CD14-positive monocyte (primary cell): Measurements from ENCODE around the gene ARHGEF25. TPM values are rescaled to one million over a fixed set of nuclear protein-coding genes. Genes with fewer than 3 reads are reported as not detected.

Source experiments
- DNase-seq, 3 donors: peaks; one replicate each; pipeline ENCODE4 v3.0.0-alpha.2; 2011 to 2022
- H2AFZ ChIP-seq: 2 replicates; pipeline ENCODE4 v1.6.0; 2012; ENCODE audit warnings: mild to moderate bottlenecking, low read depth, low read length, inconsistent platforms; ENCODE audit not compliant: insufficient read depth, poor library complexity, severe bottlenecking
- H3K27ac ChIP-seq, 2 donors: 1 replicate in 1 of 2; 2 replicates in 1 of 2; pipeline ENCODE4 v1.5.1; 2012 to 2013; ENCODE audit warnings: low read length in 2 of 2, control low read depth in 1 of 2, inconsistent platforms in 1 of 2, low read depth in 1 of 2, mild to moderate bottlenecking in 1 of 2
- H3K27me3 ChIP-seq, 2 donors: one replicate each; pipeline versions ENCODE4 v1.6.0 to v1.6.1; 2011 to 2013; ENCODE audit warnings: low read length in 2 of 2; ENCODE audit not compliant: control insufficient read depth in 2 of 2, insufficient read depth in 2 of 2
- H3K36me3 ChIP-seq, 2 donors: replicated peaks in 1 of 2; 1 replicate in 1 of 2; 2 replicates in 1 of 2; pipeline versions ENCODE4 v1.5.1 to v1.6.1; 2012 to 2013; ENCODE audit warnings: low read length in 2 of 2, control low read depth in 1 of 2, inconsistent platforms in 1 of 2, mild to moderate bottlenecking in 1 of 2; ENCODE audit not compliant: insufficient read depth in 2 of 2, control insufficient read depth in 1 of 2
- H3K4me1 ChIP-seq, 2 donors: 1 replicate in 1 of 2; 2 replicates in 1 of 2; pipeline versions ENCODE4 v1.5.1 to v1.6.1; 2012 to 2013; ENCODE audit warnings: low read length in 2 of 2, control low read depth in 1 of 2, inconsistent platforms in 1 of 2, mild to moderate bottlenecking in 1 of 2, moderate library complexity in 1 of 2; ENCODE audit not compliant: insufficient read depth in 2 of 2, control insufficient read depth in 1 of 2
- H3K4me2 ChIP-seq: replicated peaks from 2 replicates; pipeline ENCODE3; 2012; ENCODE audit warnings: low read length, moderate library complexity, mild to moderate bottlenecking; ENCODE audit not compliant: poor library complexity, severe bottlenecking; ENCODE audit errors: extremely low read depth
- H3K4me3 ChIP-seq, 3 experiments: fragments of 200-600 bp in 1 of 3; sonication (generic) in 1 of 3; replicated peaks in 1 of 3; 1 replicate in 2 of 3; 2 replicates in 1 of 3; pipeline ENCODE4 v1.5.1; 2011 to 2013; ENCODE audit warnings: low read length in 3 of 3, mild to moderate bottlenecking in 3 of 3, control low read depth in 2 of 3, low read depth in 2 of 3, inconsistent platforms in 1 of 3, moderate library complexity in 1 of 3
- H3K79me2 ChIP-seq: 2 replicates; pipeline ENCODE4 v1.6.0; 2012; ENCODE audit warnings: mild to moderate bottlenecking, control low read depth, inconsistent platforms, low read length, moderate library complexity; ENCODE audit not compliant: insufficient read depth
- H3K9ac ChIP-seq: 2 replicates; pipeline ENCODE4 v1.6.0; 2017; ENCODE audit warnings: low read length, mild to moderate bottlenecking; ENCODE audit not compliant: insufficient read depth, poor library complexity, severe bottlenecking
- H3K9me3 ChIP-seq, 2 donors: replicated peaks in 1 of 2; 1 replicate in 1 of 2; 2 replicates in 1 of 2; pipeline versions ENCODE4 v1.5.1 to v1.6.1; 2012 to 2013; ENCODE audit warnings: low read length in 2 of 2, control low read depth in 1 of 2; ENCODE audit not compliant: control insufficient read depth in 1 of 2, insufficient read depth in 1 of 2
- H4K20me1 ChIP-seq: 2 replicates; pipeline ENCODE4 v1.6.0; 2012; ENCODE audit warnings: mild to moderate bottlenecking, low read length, control low read depth, moderate library complexity; ENCODE audit not compliant: insufficient read depth
- H3K27ac Mint-ChIP-seq, 7 donors: one replicate each; pipeline ENCODE4 v1.8.0; 2020; ENCODE audit warnings: mild to moderate bottlenecking in 7 of 7, mixed read lengths in 7 of 7, moderate library complexity in 6 of 7, inconsistent platforms in 2 of 7
- H3K27me3 Mint-ChIP-seq, 3 donors: one replicate each; pipeline ENCODE4 v1.8.0; 2021 to 2022; ENCODE audit warnings: low read depth in 3 of 3, mild to moderate bottlenecking in 3 of 3, mixed read lengths in 3 of 3, moderate library complexity in 3 of 3, inconsistent platforms in 1 of 3
- H3K36me3 Mint-ChIP-seq, 2 donors: one replicate each; pipeline ENCODE4 v1.8.0; 2020; ENCODE audit warnings: mixed read lengths in 2 of 2, inconsistent platforms in 1 of 2, mild to moderate bottlenecking in 1 of 2
- H3K4me1 Mint-ChIP-seq: one replicate; pipeline ENCODE4 v1.8.0; 2020; ENCODE audit warnings: mild to moderate bottlenecking, mixed read lengths
- H3K4me3 Mint-ChIP-seq, 2 donors: one replicate each; pipeline ENCODE4 v1.8.0; 2020; ENCODE audit warnings: mild to moderate bottlenecking in 2 of 2, mixed read lengths in 2 of 2, moderate library complexity in 1 of 2
- H3K9me3 Mint-ChIP-seq, 7 donors: one replicate each; pipeline ENCODE4 v1.8.0; 2020 to 2022; ENCODE audit warnings: mixed read lengths in 7 of 7, mild to moderate bottlenecking in 6 of 7, moderate library complexity in 6 of 7, inconsistent platforms in 2 of 7
- WGBS: methylation state at CpG from one replicate; pipeline ENCODE4 v1.1.5; 2013; ENCODE audit warnings: missing lambda C conversion rate; ENCODE audit not compliant: insufficient coverage; 5-methylcytosine and 5-hydroxymethylcytosine counted together
- intact Hi-C, 2 donors: fragments of 100-400 bp; cut with micrococcal nuclease; formaldehyde crosslinking; loops; one replicate each; pipeline versions ENCODE4 v1.15.0 to v1.15.1; 2023
- polyA plus RNA-seq, 3 donors: library from polyadenylated mRNA; depleted of rRNA in 1 of 3; unstranded in 2 of 3; stranded (reverse) in 1 of 3; fragments of 300-500 nt in 2 of 3; fragments of >200 nt in 1 of 3; fragmentation: Illumina TruSeq in 2 of 3; gene quantifications; 1 replicate in 2 of 3; 2 replicates in 1 of 3; pipeline ENCODE4 v1.2.3, GENCODE V29; 2012 to 2021
- TF ChIP-seq, protein P1 (sequence below): fragments of 200-600 bp; IDR thresholded peaks from one replicate; pipeline ENCODE4 v1.8.0; 2022; ENCODE audit warnings: antibody characterized with exemption, mild to moderate bottlenecking

The ARHGEF25 gene
- polyA plus RNA-seq, 3 donors, result not detected

DNA sequence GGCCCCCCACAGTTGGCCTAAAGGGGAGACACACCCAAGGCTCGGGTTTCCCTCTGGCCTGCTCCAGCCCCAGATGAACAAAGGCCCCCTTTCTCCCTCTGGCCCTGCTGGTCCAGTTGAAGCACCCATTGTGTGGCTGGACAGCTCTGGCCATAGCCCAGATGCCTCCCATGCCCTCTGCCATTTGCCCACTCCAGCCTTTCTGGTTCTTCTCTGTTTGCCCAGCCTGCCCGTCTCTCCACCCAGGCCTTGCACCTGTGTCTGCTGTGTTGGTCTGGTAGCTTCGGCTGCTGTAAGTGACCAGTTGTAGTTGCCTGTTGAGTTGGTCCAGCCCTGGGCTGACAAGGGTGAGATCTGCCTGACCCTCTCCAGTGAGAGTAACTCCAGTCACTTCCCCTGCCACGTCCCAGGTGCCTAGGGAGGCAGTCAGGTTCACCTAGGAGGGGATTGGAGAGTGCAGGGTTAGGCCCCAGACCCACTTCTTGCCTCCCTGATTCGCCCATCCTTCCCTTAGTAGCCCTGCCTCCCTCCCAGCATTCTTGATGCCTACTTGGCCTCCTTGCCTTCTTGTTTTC, 18.7 kb downstream of the ARHGEF25 start:
- peaks cover 18% of the 10 kb centered on the region for H3K4me1 Mint-ChIP-seq
- no peak overlapping the region for H3K9ac ChIP-seq
- H2AFZ ChIP-seq, result no peak overlapping the region
- peak overlapping the region in 1 of 7 donors; percentile 46 for H3K27ac Mint-ChIP-seq
- H3K9me3 ChIP-seq, result peaks cover 0 to 30% of the 10 kb centered on the region in 2 donors
- TF ChIP-seq, protein P1, sequence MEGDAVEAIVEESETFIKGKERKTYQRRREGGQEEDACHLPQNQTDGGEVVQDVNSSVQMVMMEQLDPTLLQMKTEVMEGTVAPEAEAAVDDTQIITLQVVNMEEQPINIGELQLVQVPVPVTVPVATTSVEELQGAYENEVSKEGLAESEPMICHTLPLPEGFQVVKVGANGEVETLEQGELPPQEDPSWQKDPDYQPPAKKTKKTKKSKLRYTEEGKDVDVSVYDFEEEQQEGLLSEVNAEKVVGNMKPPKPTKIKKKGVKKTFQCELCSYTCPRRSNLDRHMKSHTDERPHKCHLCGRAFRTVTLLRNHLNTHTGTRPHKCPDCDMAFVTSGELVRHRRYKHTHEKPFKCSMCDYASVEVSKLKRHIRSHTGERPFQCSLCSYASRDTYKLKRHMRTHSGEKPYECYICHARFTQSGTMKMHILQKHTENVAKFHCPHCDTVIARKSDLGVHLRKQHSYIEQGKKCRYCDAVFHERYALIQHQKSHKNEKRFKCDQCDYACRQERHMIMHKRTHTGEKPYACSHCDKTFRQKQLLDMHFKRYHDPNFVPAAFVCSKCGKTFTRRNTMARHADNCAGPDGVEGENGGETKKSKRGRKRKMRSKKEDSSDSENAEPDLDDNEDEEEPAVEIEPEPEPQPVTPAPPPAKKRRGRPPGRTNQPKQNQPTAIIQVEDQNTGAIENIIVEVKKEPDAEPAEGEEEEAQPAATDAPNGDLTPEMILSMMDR, result no peak
- peaks cover 0 to 7% (median 2%) of the 10 kb centered on the region in 7 donors for H3K9me3 Mint-ChIP-seq
- H3K27ac ChIP-seq, result no peak overlapping the region
- DNase-seq, result no peak
- WGBS, result 92% methylated on average over 2 of the region's 5 CpGs
- H3K4me2 ChIP-seq, result no peak overlapping the region
- H3K36me3 ChIP-seq, result no peaks in the 10 kb centered on the region
- no peaks in the 10 kb centered on the region for H4K20me1 ChIP-seq
- no peak overlapping the region for H3K4me3 ChIP-seq
- H3K27me3 ChIP-seq, result peaks cover 69 to 98% of the 10 kb centered on the region in 2 donors
- peaks cover 16 to 28% of the 10 kb centered on the region in 2 donors for H3K4me1 ChIP-seq
- intact Hi-C loops, result loop anchor here (5.0 to 10.0 kb wide), 2 partner anchors 155 to 173 kb away; partner anchors contain the start of genes ARHGAP9 (in 1 of the 2), GLI1 (in 1 of the 2) and INHBE (in 1 of the 2)
- H3K27me3 Mint-ChIP-seq, result peaks cover 77 to 95% (median 84%) of the 10 kb centered on the region in 3 donors
- H3K4me3 Mint-ChIP-seq, result peak overlapping the region in 1 of 2 donors; percentile 80
- H3K36me3 Mint-ChIP-seq, result peaks cover 0 to 4% of the 10 kb centered on the region in 2 donors
- no peaks in the 10 kb centered on the region for H3K79me2 ChIP-seq

DNA sequence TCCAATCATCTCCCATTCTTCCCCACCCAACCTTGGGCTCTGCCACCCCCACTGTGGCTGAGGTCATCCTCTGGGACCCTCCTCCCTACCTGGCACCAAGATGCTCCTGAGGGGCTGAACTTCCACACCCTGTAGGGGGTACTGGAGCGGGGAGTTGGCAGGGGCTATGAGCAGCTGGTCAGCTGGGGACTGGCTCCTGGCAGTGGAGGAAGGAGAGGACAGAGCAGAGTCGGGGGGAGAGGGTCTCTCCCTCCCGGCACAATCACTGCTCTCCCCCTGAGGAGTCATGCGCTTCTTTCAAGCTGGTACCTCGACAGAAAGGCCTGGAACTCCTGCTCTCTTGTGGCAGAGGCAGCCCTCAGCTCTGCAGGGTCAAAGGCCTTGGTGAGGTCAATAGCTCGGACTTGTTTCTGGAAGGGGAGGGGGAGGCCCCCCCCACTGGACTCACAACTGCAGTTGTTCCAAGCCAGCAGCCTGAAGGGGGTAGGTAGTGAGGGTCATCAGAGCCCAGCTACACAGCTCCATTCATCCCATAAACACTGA, 19.7 kb downstream of the ARHGEF25 start:
- Mint-ChIP-seq H3K36me3 (peaks cover 0 to 4% of the 10 kb centered on the region in 2 donors), H3K4me1 (peaks cover 18% of the 10 kb centered on the region), H3K27me3 (peaks cover 74 to 92% (median 77%) of the 10 kb centered on the region in 3 donors), H3K9me3 (peaks cover 0 to 6% (median 2%) of the 10 kb centered on the region in 7 donors), H3K27ac (no peak overlapping the region), H3K4me3 (peak overlapping the region in 1 of 2 donors; percentile 80)
- Histone ChIP-seq H3K36me3 (no peaks in the 10 kb centered on the region), H3K79me2 (no peaks in the 10 kb centered on the region), H3K27ac (no peak overlapping the region), H3K9me3 (peaks cover 0 to 30% of the 10 kb centered on the region in 2 donors), H2AFZ (no peak overlapping the region), H3K4me3 (no peak overlapping the region), H3K9ac (no peak overlapping the region), H4K20me1 (no peaks in the 10 kb centered on the region), H3K4me2 (no peak overlapping the region), H3K27me3 (peaks cover 64 to 98% of the 10 kb centered on the region in 2 donors), H3K4me1 (peaks cover 16 to 28% of the 10 kb centered on the region in 2 donors)
- intact Hi-C loops, result loop anchor here in 1 of 2 donors (5.0 kb wide), 1 partner anchor 174 kb away; the partner anchor contains the start of genes GLI1 and INHBE
- WGBS, result 40% methylated on average over 2 of the region's 6 CpGs
- TF ChIP-seq, protein P1, result no peak
- peak in 1 of 3 donors; percentile 1 for DNase-seq
